Measurements from ENCODE around the gene DNM2. TPM values are rescaled to one million over a fixed set of nuclear protein-coding genes. Genes with fewer than 3 reads are reported as not detected.

Gene DNM2
- total and polyA plus RNA-seq, 2 of the 13 experiments (the other 11 are each of a cell fraction or from before 2014, with no cell fraction given): 41.7 to 59.8 TPM

DNA sequence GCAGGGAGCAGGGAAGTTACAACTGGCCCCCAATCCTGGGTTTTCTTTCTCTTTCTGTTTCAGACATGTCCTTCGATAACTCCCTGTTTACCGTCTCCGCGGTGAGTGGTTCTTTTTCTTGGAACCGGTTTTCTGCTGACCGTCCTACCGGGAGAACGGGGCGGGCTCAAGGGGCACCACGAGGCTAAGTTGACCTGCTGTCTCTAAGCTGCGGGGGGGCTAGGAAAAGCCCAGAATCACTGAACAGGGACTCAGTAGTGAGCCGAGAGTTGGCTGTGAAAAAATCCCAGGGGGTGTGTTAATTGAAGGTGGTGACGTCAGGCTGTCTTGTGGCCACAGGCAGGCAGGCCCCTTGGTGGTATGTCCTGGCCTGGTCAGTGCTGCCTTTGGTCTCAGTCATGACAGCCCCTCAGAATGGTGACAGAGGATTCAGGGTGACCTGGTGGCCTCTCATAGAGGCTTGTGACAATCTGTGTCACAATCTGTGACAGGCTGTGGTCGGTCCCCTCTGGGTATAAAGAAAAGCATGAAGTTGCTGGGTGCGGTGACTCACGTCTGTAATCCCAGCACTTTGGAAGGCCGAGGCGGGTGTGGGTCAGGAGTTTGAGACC is 145.3 kb downstream of the DNM2 start:
- CTCF ChIA-PET (ENCODE audit: low intra/inter-chr PET ratio, low total read pairs): no interaction called here
- peak overlapping the region; percentile 58 for H3K9ac ChIP-seq (ENCODE audit: insufficient read depth, low read depth, low read length)
- POLR2A ChIA-PET: interaction anchor here (2.4 to 6.1 kb wide), 2 partner anchors 27 to 145 kb away, joined by 12 to 41 read pairs; partner anchors contain the start of genes DNM2 and TMED1
- WGBS (ENCODE audit: low lambda C conversion rate): 5% methylated on average over 16 of the region's 18 CpGs
- peak; percentile 51 for ATAC-seq
- intact Hi-C loops (cut with micrococcal nuclease; ENCODE audit: unreplicated experiment) (no loop called here), in situ Hi-C loops (cut with HindIII; ENCODE audit: extremely low pct_ligation_motif_present, low pct_unique_long_range_greater_than_20kb) (no loop called here)
- H3K4me1 ChIP-seq (ENCODE audit: insufficient read depth, low read length): peaks cover 40% of the 10 kb centered on the region
- peak overlapping the region; percentile 26 to 68 (median 47); a peak in 5 of 6 replicates for H3K4me3 ChIP-seq (replicated peaks in 1 of 3; ENCODE audit: insufficient read depth in 1 of 3, low read depth in 2 of 3, low read length in 3 of 3)
- no peaks in the 10 kb centered on the region for H3K27me3 ChIP-seq (ENCODE audit: control insufficient read depth in 1 of 2, insufficient read depth in 2 of 2, low read length in 2 of 2)
- H3K27ac ChIP-seq (ENCODE audit: extremely low read length, insufficient read depth, low read length): no peak overlapping the region
- no TSS peak for BruUV-seq (replicated peaks)
- H4K20me1 ChIP-seq (ENCODE audit: insufficient read depth, low read length): no peaks in the 10 kb centered on the region
- peak; percentile 56 for DNase-seq (ENCODE audit: low spot score)
- H3K4me2 ChIP-seq (ENCODE audit: low read depth, low read length): peak overlapping the region; percentile 91
- no peaks in the 10 kb centered on the region for H3K79me2 ChIP-seq (ENCODE audit: insufficient read depth, low read length)
- FAIRE-seq: no peak
- no peaks in the 10 kb centered on the region for H3K36me3 ChIP-seq (replicated peaks in 1 of 2; ENCODE audit: control insufficient read depth in 1 of 2, insufficient read depth in 2 of 2, low read length in 2 of 2)
- H2AFZ ChIP-seq (ENCODE audit: low read length): peak overlapping the region; percentile 76
- no peaks in the 10 kb centered on the region for H3K9me3 ChIP-seq (ENCODE audit: low read length)
- TF ChIP-seq, protein P1, sequence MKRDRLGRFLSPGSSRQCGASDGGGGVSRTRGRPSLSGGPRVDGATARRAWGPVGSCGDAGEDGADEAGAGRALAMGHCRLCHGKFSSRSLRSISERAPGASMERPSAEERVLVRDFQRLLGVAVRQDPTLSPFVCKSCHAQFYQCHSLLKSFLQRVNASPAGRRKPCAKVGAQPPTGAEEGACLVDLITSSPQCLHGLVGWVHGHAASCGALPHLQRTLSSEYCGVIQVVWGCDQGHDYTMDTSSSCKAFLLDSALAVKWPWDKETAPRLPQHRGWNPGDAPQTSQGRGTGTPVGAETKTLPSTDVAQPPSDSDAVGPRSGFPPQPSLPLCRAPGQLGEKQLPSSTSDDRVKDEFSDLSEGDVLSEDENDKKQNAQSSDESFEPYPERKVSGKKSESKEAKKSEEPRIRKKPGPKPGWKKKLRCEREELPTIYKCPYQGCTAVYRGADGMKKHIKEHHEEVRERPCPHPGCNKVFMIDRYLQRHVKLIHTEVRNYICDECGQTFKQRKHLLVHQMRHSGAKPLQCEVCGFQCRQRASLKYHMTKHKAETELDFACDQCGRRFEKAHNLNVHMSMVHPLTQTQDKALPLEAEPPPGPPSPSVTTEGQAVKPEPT (CRISPR knock-in tag; IDR thresholded peaks at IDR 0.05; ENCODE audit: low read depth): no peak
- TF ChIP-seq FOSL2 (CRISPR knock-in tag; IDR thresholded peaks at IDR 0.05): peak; percentile 61
- TF ChIP-seq ATF2 (CRISPR knock-in tag; IDR thresholded peaks at IDR 0.05): peak; percentile 43; the same call in 1 of the 2 replicates
- peak; percentile 42 for TF ChIP-seq ZNF777 (CRISPR knock-in tag; IDR thresholded peaks at IDR 0.05)
- TF ChIP-seq MEF2D (CRISPR knock-in tag; IDR thresholded peaks at IDR 0.05): 0 out of 2 replicates have a peak, but pooled peaks have one; percentile 13
- TF ChIP-seq, protein P2, sequence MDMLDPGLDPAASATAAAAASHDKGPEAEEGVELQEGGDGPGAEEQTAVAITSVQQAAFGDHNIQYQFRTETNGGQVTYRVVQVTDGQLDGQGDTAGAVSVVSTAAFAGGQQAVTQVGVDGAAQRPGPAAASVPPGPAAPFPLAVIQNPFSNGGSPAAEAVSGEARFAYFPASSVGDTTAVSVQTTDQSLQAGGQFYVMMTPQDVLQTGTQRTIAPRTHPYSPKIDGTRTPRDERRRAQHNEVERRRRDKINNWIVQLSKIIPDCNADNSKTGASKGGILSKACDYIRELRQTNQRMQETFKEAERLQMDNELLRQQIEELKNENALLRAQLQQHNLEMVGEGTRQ (IDR thresholded peaks at IDR 0.05; ENCODE audit: low read depth, low read length): no peak
- TF ChIP-seq, protein P2 (CRISPR knock-in tag; IDR thresholded peaks at IDR 0.05; ENCODE audit: borderline replicate concordance): no peak
- TF ChIP-seq, protein P3, sequence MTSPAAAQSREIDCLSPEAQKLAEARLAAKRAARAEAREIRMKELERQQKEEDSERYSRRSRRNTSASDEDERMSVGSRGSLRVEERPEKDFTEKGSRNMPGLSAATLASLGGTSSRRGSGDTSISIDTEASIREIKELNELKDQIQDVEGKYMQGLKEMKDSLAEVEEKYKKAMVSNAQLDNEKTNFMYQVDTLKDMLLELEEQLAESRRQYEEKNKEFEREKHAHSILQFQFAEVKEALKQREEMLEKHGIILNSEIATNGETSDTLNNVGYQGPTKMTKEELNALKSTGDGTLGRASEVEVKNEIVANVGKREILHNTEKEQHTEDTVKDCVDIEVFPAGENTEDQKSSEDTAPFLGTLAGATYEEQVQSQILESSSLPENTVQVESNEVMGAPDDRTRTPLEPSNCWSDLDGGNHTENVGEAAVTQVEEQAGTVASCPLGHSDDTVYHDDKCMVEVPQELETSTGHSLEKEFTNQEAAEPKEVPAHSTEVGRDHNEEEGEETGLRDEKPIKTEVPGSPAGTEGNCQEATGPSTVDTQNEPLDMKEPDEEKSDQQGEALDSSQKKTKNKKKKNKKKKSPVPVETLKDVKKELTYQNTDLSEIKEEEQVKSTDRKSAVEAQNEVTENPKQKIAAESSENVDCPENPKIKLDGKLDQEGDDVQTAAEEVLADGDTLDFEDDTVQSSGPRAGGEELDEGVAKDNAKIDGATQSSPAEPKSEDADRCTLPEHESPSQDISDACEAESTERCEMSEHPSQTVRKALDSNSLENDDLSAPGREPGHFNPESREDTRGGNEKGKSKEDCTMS (CRISPR knock-in tag; conservative IDR thresholded peaks at IDR 0.05): no peak
- TF ChIP-seq ZNF292 (CRISPR knock-in tag; IDR thresholded peaks at IDR 0.05; ENCODE audit: borderline replicate concordance, low read depth): peak; percentile 35; the same call in 1 of the 2 replicates
- 0 out of 2 replicates have a peak, but pooled peaks have one; percentile 32 for TF ChIP-seq HOXA5 (CRISPR knock-in tag; IDR thresholded peaks at IDR 0.05)
- TF ChIP-seq GATAD2A (CRISPR knock-in tag; IDR thresholded peaks at IDR 0.05): 0 out of 2 replicates have a peak, but pooled peaks have one; percentile 25
- no peak for TF ChIP-seq ZNF260 (CRISPR knock-in tag; IDR thresholded peaks at IDR 0.05; ENCODE audit: borderline replicate concordance, low read depth)
- TF ChIP-seq CREB1 (IDR thresholded peaks at IDR 0.05): peak; percentile 92
- TF ChIP-seq CREB1 (CRISPR knock-in tag; IDR thresholded peaks at IDR 0.05): 0 out of 2 replicates have a peak, but pooled peaks have one; percentile 9
- 0 out of 2 replicates have a peak, but pooled peaks have one; percentile 9 for TF ChIP-seq CREM (IDR thresholded peaks at IDR 0.05)
- TF ChIP-seq CREM (CRISPR knock-in tag; IDR thresholded peaks at IDR 0.05): no peak
- TF ChIP-seq FLYWCH1 (CRISPR knock-in tag; IDR thresholded peaks at IDR 0.05): peak; percentile 61; the same call in 1 of the 2 replicates
- peak; percentile 29 for TF ChIP-seq SAP130 (CRISPR knock-in tag; IDR thresholded peaks at IDR 0.05; ENCODE audit: low read depth)

Measured in HepG2 (cell line).